Right lobe of liver (tissue), 6 donors: ENCODE measurements around the gene DIP2C. TPM values are rescaled to one million over a fixed set of nuclear protein-coding genes. Genes with fewer than 3 reads are reported as not detected.

ENCODE experiments used
- ATAC-seq, 4 donors: fragments of 200-7000 bp; cut with Tn5 transposase; one replicate each; pipeline ENCODE4 v1.9.1; 2020; ENCODE audit warnings: mild to moderate bottlenecking in 4 of 4, moderate library complexity in 4 of 4
- DNase-seq, 3 donors: peaks; one replicate each; pipeline ENCODE4 v3.0.0-alpha.2; 2020
- H3K27ac ChIP-seq, 3 donors: fragments of 200-600 bp; one replicate each; pipeline ENCODE4 v1.8.0; 2022
- H3K27me3 ChIP-seq, 2 donors: fragments of 200-600 bp; one replicate each; pipeline ENCODE4 v1.8.0; 2022
- H3K36me3 ChIP-seq, 4 donors: fragments of 200-600 bp; sonication (generic) in 1 of 4; one replicate each; pipeline versions ENCODE4 v1.5.1 to v1.8.0; 2017 to 2022; ENCODE audit warnings: control low read depth in 1 of 4
- H3K4me1 ChIP-seq, 4 donors: fragments of 200-600 bp; sonication (generic) in 1 of 4; one replicate each; pipeline versions ENCODE4 v1.5.1 to v1.8.0; 2017 to 2022; ENCODE audit warnings: control low read depth in 1 of 4
- H3K4me3 ChIP-seq, 3 donors: fragments of 200-600 bp; one replicate each; pipeline ENCODE4 v1.8.0; 2022
- H3K9me3 ChIP-seq, 4 donors: fragments of 200-600 bp; sonication (generic) in 1 of 4; one replicate each; pipeline versions ENCODE4 v1.5.1 to v1.8.0; 2017 to 2022; ENCODE audit warnings: control low read depth in 1 of 4
- CTCF ChIP-seq, 4 donors: fragments of 200-600 bp in 3 of 4; fragments of 450-650 bp in 1 of 4; IDR thresholded peaks; one replicate each; pipeline versions ENCODE4 v1.5.1 to v1.8.0; 2016 to 2022; ENCODE audit warnings: antibody characterized with exemption in 4 of 4, mild to moderate bottlenecking in 2 of 4
- POLR2A ChIP-seq: fragments of 450-650 bp; IDR thresholded peaks from one replicate; pipeline ENCODE4 v1.6.1; 2017; ENCODE audit warnings: antibody characterized with exemption, mild to moderate bottlenecking
- WGBS: methylation state at CpG from one replicate; pipeline ENCODE4 v1.1.6; 2018; ENCODE audit warnings: low coverage, low lambda C conversion rate; ENCODE audit not compliant: insufficient coverage; ENCODE audit errors: missing lambda C conversion rate; 5-methylcytosine and 5-hydroxymethylcytosine counted together
- intact Hi-C, 2 donors: fragments of 100-400 bp; cut with DNase I; formaldehyde crosslinking; loops; one replicate each; pipeline versions ENCODE4 v1.11.2 to v1.14.1; 2022
- total RNA-seq, 6 experiments: library from RNA; depleted of rRNA in 2 of 6; stranded (reverse); fragments of >200 nt in 2 of 6; fragmentation: NEBNext Ultra II Directional in 3 of 6; extraction: Animal tissue kit (Norgen Biotek cat#: 25700) in 3 of 6; gene quantifications; one replicate each; pipeline versions ENCODE4 v1.1.0 to v1.2.4, GENCODE V29; 2016 to 2023
- donor health status: DM: no; HTN: yes; CAD: no.
- donor health status: DM: no; HTN: no; CAD: no.
- donor health status: DM: no; HTN: no; CAD: no.
- donor health status: DM: no; HTN: yes; CAD: no.
- donor health status: DM: no; HTN: yes; CAD: no.

Gene DIP2C
- total RNA-seq, 6 experiments from 2014 or later: 8.0 to 13.5 (median 11.7) TPM

- peak overlapping the region; percentile 24 to 54 (median 48) for H3K4me3 ChIP-seq
- 15% methylated on average over 11 of the region's 15 CpGs for WGBS
- TF ChIP-seq POLR2A (peak; percentile 54), CTCF (IDR thresholded peaks at IDR 0.05) (no peak)
- H3K27ac ChIP-seq: peak overlapping the region; percentile 59 to 62 (median 61)
- H3K4me1 ChIP-seq: peaks cover 0 to 14% (median 1%) of the 10 kb centered on the region in 4 donors
- ATAC-seq: peak; percentile 97 to 98 (median 98)
- intact Hi-C loops: no loop called here
- peak; percentile 80 to 92 (median 87) for DNase-seq
- no peaks in the 10 kb centered on the region for H3K27me3 ChIP-seq
- no peaks in the 10 kb centered on the region for H3K9me3 ChIP-seq
- peaks cover 0 to 6% (median 0%) of the 10 kb centered on the region in 4 donors for H3K36me3 ChIP-seq
These were observed 359.9 kb downstream of the DIP2C start for GRCh38 chr10:329361-330099.

GRCh38 chr10:327889-328852 is 361.3 kb downstream of the DIP2C start:
- DNase-seq (no peak), ATAC-seq (no peak)
- H3K27ac ChIP-seq: no peak overlapping the region
- WGBS: 86% methylated on average over 14 of the region's 22 CpGs
- H3K9me3 ChIP-seq: no peaks in the 10 kb centered on the region
- peaks cover 0 to 14% (median 1%) of the 10 kb centered on the region in 4 donors for H3K4me1 ChIP-seq
- no peaks in the 10 kb centered on the region for H3K27me3 ChIP-seq
- intact Hi-C loops: no loop called here
- H3K36me3 ChIP-seq: peaks cover 0 to 6% (median 0%) of the 10 kb centered on the region in 4 donors
- H3K4me3 ChIP-seq: peak overlapping the region in 1 of 3 donors; percentile 48
- TF ChIP-seq CTCF (IDR thresholded peaks at IDR 0.05): no peak
- no peak for TF ChIP-seq POLR2A

- Histone ChIP-seq H3K4me3 (no peak overlapping the region), H3K4me1 (peaks cover 0 to 14% (median 1%) of the 10 kb centered on the region in 4 donors), H3K9me3 (no peaks in the 10 kb centered on the region), H3K27ac (no peak overlapping the region), H3K27me3 (no peaks in the 10 kb centered on the region), H3K36me3 (peaks cover 0 to 6% (median 0%) of the 10 kb centered on the region in 4 donors)
- intact Hi-C loops: no loop called here
- TF ChIP-seq POLR2A (no peak), CTCF (IDR thresholded peaks at IDR 0.05) (no peak)
- no peak for DNase-seq
- 97% methylated on average over 24 of the region's 29 CpGs for WGBS
- no peak for ATAC-seq
These were observed 362.4 kb downstream of the DIP2C start for GRCh38 chr10:326894-327635.

- Histone ChIP-seq H3K27ac (no peak overlapping the region), H3K27me3 (no peaks in the 10 kb centered on the region), H3K36me3 (peaks cover 0 to 6% (median 0%) of the 10 kb centered on the region in 4 donors), H3K9me3 (no peaks in the 10 kb centered on the region), H3K4me1 (peaks cover 0 to 14% (median 1%) of the 10 kb centered on the region in 4 donors), H3K4me3 (no peak overlapping the region)
- ATAC-seq (no peak), DNase-seq (no peak)
- TF ChIP-seq POLR2A (no peak), CTCF (IDR thresholded peaks at IDR 0.05) (no peak)
- intact Hi-C loops: no loop called here
- 92% methylated on average over 9 of the region's 11 CpGs for WGBS
These were observed 363.1 kb downstream of the DIP2C start for GRCh38 chr10:326350-326749.
